Stimulated activated CD8-positive, alpha-beta memory T cell treated with anti-CD3 and anti-CD28 coated beads, Interleukin-7, amount 100 ng/mL, for 48 hours (primary cell): Measurements from ENCODE around the gene TMTC4.
"Not testable (repeated sequence)": the region's sequence is repeated elsewhere in the genome, so short reads cannot be mapped to it uniquely, and the experiment has no call there.

ENCODE experiments used
- DNase-seq, 2 donors: peaks; one replicate each; pipeline ENCODE4 v3.0.0-alpha.2; 2020; ENCODE audit warnings: low read depth in 1 of 2; ENCODE audit errors: extremely low read depth in 1 of 2

The TMTC4 gene

DNA sequence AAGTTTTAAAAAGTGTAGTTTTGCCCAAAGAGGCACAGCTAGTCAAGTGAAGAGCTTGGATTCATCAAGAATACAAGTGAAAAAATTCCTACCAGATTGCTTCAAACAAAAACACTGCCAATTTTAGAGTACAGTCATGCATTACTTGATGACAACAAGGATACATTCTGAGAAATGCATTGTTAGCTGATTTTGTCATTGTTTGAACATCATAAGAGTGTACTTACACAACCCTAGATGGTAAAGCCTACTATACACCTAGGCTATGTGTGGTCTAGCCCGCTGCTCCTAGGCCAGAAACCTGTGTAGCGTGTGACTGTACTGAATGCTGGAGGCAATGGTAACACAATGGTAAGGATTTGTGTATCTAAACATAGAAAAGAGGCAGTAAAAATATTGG is 41.1 kb downstream of the TMTC4 start:
- DNase-seq: no peak

DNA sequence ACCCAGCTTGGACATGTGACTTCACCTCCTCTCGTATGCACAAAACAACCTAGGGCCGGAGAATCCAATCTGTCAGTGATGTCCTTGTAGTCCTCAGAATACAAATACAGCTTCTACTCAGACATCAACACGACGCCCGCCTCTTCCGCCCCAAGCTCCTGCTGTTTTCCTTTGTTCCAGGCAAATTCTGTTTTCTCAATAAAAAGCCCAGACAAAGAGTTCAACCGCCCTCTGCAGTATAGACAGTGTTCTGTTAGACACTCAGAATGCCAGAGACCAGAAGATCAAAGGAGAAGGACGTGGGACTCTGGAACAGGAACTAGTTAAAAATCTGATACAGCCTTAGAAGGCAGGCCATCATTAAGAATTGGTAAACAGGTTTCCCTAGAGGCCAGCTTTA is 44.0 kb downstream of the TMTC4 start:
- DNase-seq: no peak

DNA sequence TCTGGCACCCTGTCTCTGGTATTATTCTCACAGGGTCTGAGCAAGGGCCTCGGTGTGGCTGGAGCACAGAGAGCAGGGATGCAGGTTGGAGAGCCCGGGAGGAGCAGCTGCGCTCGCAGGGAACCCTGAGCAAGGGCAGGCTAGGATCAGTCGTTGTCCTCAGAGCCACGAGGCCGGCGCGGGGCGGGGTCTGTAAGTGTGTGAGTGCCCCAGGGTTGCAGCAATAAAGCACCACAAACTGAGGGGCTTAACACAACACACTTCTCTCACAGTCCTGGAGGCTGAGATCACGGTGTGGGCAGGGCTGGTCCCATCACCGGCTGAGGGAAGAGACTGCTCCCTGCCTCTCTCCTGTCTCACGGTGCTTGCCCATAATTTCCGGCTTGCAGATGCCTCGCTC is 47.5 kb downstream of the TMTC4 start:
- DNase-seq: no peak

DNA sequence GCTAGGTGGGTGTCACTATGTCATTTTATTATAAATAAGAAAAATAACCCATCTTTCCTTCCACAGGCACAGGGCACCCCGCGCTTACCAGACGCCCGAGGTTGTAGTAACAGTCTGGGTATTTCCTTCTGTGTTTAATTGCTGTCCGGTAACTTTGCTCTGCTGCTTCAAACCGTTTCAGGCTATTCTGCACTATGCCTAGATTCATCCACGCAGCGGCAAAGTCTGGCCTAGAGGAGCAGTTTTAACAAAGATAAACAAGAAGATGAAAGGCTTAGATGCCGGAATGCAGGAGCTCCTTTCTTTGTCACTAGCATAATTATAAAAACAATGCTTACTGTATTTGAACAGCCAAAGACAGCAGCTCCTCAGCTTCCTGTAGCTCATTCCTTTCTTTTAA is 49.1 kb downstream of the TMTC4 start:
- no peak for DNase-seq

DNA sequence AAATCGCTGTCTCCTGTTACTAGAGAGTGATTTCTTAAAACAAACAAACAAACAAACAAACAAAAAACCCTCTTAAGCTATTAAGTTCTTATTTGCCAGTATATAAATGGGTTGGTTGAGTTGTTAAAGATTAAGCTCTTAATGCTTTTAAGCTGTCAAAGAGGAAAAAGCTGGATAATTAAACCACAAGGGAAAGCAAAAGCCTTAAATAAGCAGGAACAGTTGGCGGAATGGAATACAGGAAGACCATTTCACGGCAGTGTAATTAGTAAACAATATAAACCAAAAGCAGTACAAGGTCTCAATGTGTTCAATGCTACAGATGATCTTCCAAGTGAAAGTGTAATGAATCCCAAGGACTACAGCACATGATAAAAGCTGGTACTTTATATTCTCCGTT is 53.8 kb downstream of the TMTC4 start:
- DNase-seq: no peak

DNA sequence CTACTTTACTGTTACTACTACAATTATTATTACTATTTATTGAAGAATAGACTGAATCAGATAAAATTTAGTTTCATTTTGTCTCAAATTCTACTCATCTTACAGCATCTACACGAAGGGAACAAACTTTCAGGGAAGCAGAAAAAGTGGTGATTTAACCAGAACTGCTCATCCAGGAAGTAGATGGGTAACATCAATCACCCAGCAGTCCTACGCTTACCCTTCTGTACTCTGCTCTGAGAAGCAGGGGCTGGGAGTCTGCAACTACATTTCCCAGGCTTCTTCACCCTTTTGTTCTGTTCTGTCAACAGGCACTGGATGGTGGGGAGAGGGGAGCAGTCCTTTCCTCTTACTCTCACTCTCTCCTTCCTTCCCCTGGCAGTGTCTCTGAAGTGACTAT is 54.7 kb downstream of the TMTC4 start:
- DNase-seq: no peak

DNA sequence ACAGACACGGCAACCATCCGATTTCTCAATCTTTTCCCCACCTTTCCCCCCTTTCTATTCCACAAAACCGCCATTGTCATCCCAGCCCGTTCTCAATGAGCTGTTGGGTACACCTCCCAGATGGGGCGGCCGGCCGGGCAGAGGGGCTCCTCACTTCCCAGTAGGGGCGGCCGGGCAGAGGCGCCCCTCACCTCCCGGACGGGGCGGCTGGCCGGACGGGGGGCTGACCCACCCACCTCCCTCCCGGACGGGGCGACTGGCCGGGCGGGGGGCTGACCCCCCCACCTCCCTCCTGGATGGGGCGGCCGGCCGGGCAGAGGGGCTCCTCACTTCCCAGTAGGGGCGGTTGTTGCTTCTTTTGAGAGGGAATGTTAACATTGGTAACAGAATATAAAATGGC is 55.7 kb downstream of the TMTC4 start:
- not testable (repeated sequence) for DNase-seq

DNA sequence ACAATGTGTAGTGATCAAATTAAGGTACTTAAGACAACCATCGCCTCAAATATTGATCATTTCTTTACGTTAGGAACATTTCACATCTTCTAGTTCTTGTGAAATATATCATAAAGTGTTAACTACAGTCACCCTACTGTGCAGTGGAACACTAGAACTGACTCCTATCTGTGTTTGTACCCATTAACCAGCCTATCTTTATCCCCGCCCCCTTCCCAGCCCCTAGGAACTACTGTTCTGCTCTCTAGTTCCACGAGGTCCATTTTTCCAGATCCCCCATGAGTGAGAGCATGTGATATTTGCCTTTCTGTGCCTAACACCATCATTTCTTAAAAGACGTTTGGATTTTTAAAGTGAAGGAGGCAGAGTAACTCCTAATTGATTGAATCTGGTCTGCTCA is 61.6 kb downstream of the TMTC4 start:
- no peak for DNase-seq

DNA sequence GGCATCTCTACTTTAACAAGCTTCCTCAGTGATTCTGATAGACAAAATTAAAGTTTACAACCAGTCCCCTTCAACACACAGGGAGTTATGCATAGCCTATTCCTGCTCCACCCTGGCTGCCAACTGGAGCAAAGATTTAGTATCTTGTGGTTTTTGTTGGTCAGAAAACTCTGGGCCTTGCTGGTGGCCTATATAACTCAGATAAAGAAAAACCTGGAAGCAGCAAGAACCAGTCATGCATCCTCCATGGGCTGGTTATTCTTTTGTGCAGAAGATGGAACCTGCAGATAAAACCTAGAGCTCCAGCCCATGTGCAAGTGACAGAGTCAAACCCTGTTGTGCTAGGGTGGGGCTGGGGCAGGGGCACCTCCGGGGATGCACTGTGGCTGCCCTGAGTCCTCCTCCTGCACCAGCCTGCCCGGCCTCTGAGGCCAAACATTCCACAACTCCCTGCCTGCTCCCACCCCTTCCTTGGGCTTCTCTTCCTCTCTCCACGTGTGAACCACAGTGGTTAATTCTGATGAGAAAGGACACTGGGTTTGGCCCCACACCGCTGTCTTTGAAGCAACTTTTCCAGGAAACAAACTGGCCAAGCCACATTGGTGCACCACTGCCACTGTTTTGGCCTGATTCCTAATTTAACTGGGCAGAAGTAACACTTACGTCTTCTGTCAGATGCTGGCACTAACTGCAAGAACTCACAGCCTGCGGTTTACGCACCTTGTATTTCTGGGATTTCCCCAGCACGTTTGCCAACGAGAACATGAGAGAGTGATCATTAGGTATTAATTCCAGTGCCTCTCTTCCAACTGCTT is 62.7 kb downstream of the TMTC4 start:
- DNase-seq: no peak

DNA sequence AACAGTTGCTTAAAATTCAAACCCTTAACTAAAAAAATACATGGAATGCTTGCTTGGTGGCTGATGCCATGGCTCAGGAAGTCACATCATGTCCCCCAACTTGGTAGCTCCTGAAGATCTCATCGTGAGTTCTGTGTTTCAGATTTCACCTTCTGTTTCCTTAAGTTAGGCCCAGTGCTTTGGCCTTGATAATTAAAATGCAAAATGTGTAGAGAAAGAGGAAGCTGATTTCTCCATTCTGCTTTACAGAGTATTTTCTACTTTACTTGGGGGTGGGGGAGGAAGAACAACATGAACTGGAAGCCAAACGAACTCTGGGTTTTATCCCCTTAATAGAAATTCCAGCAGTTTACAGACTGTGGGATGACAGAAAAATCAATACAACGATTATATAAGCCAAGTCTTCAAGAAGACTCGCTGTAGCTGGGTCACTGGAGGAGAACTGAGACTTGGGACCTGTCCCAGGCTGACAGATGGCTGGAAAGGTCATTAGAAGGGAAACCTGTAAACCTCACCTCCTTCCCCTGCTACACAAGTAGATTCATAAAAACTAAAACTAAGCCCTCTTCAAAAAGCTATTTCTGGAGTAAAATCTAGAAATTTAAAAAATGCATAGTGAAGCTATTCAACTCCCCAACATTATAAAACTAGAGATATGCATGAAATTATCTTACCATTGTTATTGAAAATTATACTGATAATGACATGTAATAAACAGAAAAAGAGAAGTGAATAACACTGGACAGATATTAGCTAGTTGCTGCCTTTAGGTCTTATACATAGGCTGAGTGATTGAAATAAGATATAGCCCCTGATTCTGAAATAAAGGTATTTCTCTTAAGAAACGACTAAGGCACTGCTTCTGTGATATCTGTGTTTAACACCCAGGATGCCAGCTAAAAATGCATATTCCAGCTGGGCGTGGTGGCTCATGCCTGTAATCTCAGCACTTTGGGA is 63.9 kb downstream of the TMTC4 start:
- no peak for DNase-seq

DNA sequence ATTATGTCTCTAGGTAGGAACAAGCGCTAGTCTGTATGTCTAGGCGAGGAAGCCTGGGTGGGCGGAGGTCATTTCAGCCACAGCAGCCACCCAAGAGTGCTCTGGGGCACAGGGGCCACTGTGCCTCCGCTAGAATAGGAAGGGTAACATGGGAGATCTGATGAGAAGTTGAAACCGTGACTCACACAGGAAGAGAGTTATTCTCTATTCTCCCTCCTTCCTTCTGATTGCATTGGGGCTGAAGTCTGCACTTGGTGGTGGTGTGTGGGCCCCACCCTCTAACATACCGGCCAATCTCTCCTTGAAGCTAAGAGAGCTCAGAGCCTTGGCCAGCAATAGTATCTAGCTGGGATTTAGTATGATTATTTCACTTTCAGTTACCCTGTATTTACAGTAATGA is 65.7 kb downstream of the TMTC4 start:
- DNase-seq: no peak

DNA sequence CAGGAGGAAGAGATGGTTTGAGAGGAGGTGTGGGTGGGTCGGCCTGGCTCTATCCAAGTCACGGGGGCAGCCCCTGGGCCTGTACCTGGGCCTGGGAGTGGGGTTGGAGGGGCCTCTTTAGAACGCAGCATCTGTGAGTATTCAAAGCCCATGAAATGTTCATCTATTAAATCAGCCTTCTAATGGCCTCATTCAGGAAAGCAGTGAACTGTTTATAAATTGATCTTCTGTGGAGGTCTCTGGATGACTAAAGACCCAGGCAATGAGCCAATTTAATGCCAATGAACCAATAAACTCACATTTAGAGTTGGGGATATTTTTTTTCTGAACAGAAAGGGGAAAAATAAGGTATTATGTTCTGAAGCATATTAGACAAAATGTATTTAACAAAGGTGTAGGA is 66.1 kb downstream of the TMTC4 start:
- no peak for DNase-seq

DNA sequence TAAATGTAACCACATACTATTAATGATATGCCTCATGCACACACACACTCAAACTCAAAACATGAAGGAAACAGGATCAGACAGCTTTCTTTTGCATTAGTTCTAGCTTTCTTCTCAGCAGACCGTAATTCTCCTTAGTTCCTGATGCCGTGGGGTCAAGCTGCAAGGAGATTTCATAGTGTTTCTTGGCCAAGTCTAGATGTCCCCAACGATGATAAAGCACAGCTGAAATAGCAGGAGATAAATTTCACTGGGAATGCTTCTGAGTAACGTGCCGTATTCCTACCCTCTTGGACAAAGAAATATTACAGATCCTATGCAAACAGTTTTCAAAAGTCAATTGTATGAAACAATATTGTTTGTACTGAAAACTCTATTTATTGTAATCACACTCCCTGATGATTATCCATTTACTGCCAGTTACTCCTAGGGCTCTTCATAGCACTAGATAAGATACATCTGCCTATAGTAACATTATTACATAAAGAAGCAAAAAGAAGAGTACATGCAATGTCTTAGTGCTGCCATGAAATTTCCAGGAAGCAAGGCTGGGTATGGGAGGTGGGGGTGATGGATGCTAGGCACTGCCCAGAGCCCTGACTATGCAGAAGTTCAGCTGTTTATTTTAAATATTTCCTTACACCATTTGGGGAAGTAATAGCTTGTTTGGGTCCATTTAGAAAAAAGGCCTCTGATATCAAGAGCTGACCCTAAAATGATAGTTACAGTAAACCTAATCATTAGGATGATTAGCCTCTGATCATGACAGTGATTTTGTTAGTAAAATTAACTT is 69.5 kb downstream of the TMTC4 start:
- no peak for DNase-seq

DNA sequence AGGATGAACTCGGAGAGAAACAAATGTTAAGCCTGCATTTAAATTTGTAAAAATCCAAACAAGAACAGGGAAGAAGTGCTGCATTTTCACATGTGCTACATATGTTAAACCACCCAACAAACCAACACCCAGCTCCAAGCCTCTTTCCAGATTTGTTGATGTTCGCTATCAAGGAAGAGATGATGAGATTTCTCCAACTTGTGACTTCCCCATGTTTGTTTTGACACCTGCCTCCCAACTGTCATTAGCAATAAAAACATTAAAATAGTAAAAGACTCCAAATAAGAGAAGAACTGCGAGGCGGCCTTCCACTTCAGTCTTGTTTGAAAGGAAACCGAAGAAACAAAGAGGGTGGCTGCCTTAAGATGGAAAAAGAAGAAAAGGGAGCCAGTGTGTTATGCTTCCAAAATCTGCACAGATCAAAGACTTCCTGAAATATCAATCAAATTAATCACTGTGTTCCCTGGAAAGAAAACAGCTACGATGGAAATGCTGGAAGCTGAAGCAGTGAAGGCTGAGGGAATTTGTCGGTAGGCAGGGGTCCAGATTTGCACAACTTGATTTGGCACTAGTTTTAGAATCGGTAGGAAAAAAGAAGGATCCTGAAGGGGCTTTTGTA is 72.0 kb downstream of the TMTC4 start:
- DNase-seq: no peak

DNA sequence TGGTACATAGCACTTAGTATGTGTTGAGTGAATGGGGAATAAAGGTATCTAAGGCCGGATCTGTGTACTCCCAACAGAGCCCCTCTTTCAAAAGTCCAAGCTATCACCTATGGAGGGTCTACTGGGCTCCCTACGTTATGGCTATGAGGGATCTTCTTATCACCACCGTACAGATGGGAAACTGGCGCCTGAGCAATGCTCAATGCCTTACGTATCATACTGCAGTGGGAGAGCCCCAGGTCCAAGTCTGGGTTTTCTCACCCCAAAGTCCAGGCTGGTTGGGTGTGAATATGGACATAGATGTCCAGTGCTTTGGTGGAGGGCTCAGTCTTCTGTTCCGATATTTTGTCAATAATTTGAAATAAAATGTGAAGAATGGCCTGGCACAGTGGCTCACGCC is 72.9 kb downstream of the TMTC4 start:
- DNase-seq: no peak

DNA sequence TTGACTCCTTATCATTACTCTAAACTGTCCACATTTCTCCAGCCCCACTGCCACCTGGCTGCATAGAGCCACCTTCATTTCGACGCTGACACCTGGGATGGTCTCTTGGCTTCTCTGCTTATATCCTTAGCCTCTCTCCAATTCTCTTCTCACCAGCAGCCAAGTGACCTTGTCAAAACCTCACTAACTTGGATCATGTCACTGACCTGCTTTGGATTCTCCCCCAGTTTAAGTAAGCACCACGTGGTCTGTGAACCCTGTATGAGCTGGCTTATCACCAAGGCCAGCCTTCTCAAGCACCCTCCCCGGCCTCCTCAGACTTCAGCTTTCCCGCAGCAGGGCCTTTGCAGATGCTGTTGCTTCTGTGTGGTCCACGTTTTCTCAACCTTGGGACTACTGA is 73.7 kb downstream of the TMTC4 start:
- DNase-seq: no peak

DNA sequence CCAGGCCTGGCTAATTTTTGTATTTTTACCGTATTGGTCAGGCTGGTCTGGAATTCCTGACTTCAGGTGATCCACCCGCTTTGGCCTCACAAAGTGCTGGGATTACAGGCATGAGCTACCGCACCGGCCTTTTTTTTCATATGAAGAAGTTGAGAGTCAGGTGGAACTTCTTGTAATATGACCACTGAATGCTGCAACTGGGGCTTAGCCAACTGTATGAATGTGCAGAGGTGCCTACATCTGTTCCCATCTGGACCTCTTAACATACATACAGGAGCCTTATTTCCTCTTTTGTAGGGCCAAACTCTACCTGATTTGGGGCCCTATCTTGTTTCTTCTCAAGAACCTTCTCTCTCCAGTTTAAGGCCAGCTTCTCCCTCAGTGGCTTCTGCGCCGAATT is 74.1 kb downstream of the TMTC4 start:
- no peak for DNase-seq

DNA sequence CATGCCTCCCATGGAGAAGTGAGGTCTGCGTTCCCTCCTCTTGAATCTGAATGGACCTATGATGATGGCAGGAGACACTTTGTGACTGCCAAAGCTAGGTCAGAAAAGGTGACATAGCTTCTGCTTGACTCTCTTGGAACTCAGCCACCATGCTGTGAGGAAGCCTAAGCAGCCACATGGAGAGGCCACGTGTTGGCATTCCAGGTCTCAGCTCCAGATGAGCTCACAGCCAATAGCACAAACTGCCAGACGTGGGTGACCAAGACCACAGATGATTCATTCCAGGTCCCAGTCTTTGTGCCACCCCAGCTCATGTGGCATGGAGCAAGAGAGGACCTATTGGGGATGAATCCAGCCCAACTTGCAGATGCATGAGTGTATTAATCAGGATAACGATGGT is 77.3 kb downstream of the TMTC4 start:
- DNase-seq: no peak

DNA sequence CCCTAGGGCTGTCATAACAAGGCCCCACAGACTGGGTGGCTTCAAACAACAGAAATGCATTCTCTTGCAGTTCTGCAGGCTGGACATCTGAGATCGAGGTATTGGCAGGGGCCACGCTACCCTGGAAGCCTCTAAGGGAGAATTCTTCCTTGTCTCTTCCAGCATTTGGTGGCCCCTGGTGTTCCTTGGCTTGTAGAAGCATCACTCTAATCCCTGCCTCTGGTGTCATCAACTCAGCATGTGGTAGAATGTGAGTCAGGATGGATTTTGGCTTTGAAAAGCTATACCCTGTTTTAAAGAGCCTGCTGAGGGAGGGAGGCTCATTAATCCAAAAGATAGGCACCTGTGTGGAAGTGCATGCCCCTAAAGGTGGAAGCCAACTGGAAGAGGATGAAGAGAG is 78.1 kb downstream of the TMTC4 start:
- DNase-seq: no peak

DNA sequence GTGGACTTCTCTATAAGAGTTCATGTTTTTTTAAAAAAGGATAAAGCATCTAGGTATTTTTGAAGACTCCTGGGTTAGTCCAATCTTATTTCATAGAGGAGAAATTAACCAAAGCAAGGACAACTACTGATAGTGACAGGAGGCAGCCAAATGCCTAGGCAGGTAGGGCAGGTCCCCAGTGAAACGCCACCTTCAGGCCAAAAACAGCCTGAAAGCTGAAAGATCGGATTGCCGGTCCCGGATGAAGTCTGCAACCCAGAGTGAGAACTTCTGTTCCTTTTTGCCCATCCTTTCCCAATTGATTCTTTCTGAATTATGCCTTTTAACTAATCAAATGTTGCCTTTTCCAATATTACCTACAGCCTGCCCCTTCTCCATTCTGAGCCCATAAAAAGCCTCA is 79.9 kb downstream of the TMTC4 start:
- DNase-seq: no peak

DNA sequence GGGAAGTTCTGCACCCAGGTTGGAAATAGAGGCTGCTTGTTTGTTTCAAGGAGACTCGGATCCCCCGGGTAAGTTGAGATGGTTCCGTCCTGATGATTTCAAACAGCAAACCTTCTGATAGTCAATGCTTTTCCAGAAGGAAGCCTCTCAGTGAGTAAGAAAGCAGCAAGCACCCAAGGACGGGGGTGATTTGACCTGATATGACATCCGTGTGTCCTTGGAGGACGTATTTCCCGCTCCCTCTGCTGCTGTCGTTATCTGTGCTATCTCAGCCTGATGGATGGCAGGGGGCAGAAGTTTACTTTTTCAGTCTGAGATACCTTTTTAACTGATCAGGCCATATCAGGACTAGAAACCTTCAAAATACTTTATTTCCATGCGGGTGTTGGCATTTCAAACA is 80.3 kb downstream of the TMTC4 start:
- DNase-seq: no peak
